Measurements from ENCODE around the gene SULF2. TPM values are rescaled to one million over a fixed set of nuclear protein-coding genes. Genes with fewer than 3 reads are reported as not detected.

SULF2 gene
- total and polyA plus RNA-seq, 2 of the 13 experiments (the other 11 are each of a cell fraction or from before 2014, with no cell fraction given) = 7.2 to 50.9 TPM

DNA sequence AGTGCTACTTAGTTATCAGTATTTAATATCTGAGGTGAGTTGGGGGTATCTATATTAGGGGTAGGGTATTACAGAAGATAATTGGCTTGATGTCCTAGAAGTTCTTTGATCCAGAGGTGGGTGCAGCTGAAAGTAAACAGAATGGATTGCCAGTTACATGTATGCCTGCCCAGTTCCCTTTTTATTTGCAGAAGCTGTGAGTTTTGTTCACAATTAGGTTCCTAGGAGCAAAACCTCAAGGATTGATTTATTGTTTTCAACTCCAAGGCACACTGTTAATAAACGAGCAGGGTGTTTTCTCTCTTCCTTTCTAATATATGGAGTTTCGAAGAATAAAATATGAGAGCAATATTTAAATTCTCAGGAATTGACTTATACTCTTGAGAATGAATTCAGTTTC lies 129.0 kb downstream of the SULF2 start (continued):
- no peak for TF ChIP-seq ZHX1 (CRISPR knock-in tag; IDR thresholded peaks at IDR 0.05; ENCODE audit: low read depth)
- TF ChIP-seq KLF9 (CRISPR knock-in tag; IDR thresholded peaks at IDR 0.05; ENCODE audit: low read depth) = no peak
- TF ChIP-seq ZFP90 (CRISPR knock-in tag; IDR thresholded peaks at IDR 0.05; ENCODE audit: borderline replicate concordance) = no peak
- TF ChIP-seq, protein P1, sequence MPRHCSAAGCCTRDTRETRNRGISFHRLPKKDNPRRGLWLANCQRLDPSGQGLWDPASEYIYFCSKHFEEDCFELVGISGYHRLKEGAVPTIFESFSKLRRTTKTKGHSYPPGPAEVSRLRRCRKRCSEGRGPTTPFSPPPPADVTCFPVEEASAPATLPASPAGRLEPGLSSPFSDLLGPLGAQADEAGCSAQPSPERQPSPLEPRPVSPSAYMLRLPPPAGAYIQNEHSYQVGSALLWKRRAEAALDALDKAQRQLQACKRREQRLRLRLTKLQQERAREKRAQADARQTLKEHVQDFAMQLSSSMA (CRISPR knock-in tag; IDR thresholded peaks at IDR 0.05) = no peak
- TF ChIP-seq TSC22D2 (CRISPR knock-in tag; IDR thresholded peaks at IDR 0.05; ENCODE audit: borderline replicate concordance) = no peak
- no peak for TF ChIP-seq SRF (IDR thresholded peaks at IDR 0.05; ENCODE audit: low read depth, low read length)
- TF ChIP-seq TBP (CRISPR knock-in tag; IDR thresholded peaks at IDR 0.05) = no peak
- no peak for TF ChIP-seq ZNF431 (CRISPR knock-in tag; IDR thresholded peaks at IDR 0.05; ENCODE audit: borderline replicate concordance, low read depth)
- no peak for TF ChIP-seq GATAD1 (CRISPR knock-in tag; IDR thresholded peaks at IDR 0.05)
- no peak for TF ChIP-seq ISL2 (CRISPR knock-in tag; IDR thresholded peaks at IDR 0.05)
- no peak for TF ChIP-seq ZNF205 (CRISPR knock-in tag; IDR thresholded peaks at IDR 0.05)
- TF ChIP-seq ZNF564 (CRISPR knock-in tag; IDR thresholded peaks at IDR 0.05) = no peak
- TF ChIP-seq PRPF4 (IDR thresholded peaks at IDR 0.05; ENCODE audit: low read depth, low read length, poor library complexity, severe bottlenecking) = no peak
- TF ChIP-seq KLF16 (CRISPR knock-in tag; IDR thresholded peaks at IDR 0.05) = no peak

Measured in HepG2 (cell line).